ENCODE data around the gene ZNF14.
"Not testable (repeated sequence)": the region's sequence is repeated elsewhere in the genome, so short reads cannot be mapped to it uniquely, and the experiment has no call there.

The ZNF14 gene

DNA sequence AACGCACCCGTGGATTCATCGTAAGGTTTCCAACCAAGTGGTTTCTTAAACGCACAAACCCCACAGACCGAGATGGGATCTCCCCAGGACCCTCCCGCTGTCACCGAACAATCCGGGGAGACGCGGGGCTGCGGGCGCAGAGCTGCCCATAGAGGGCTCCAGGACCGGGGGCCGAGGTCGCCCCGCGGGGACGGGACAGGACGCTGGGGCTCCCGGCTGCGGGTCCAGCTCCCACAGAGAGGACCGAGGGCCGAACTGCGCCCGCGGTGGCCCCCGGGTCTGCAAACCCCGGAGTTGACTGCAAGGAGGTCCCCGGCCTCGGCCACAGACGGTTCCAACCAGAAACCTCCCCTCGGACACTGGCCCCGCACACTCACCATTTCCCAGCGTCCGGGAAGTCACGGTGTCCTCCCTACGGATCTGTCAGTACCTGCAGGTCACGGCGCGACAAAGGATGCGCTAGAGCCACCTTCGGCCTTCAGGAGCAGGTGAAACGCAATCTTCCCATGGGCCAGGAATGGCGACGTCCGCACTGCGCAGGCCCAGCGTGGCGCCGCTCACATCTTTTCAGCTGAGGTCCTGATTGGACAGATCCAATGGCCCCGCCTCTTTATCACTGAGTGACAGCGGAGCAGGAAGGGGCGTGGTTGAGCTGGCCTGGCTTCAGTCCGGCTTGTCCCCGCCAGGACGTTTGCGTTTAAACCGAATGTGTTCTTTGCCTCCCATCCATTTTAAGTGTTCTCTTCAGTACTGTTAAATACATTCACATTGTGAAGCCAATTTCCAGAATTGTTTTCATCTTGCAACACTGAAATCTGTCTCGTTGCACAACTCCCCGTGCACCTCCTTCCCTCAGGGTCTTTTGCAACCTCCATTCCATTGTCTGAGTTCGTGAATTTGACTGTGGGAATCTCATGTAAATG, at the start of gene ZNF14:
TSS of gene ZNF14 (minus strand) at position 534 of the 923 bp plus-strand sequence. CDS start at position 380, 154 bp downstream.
- TF ChIP-seq, protein P1, sequence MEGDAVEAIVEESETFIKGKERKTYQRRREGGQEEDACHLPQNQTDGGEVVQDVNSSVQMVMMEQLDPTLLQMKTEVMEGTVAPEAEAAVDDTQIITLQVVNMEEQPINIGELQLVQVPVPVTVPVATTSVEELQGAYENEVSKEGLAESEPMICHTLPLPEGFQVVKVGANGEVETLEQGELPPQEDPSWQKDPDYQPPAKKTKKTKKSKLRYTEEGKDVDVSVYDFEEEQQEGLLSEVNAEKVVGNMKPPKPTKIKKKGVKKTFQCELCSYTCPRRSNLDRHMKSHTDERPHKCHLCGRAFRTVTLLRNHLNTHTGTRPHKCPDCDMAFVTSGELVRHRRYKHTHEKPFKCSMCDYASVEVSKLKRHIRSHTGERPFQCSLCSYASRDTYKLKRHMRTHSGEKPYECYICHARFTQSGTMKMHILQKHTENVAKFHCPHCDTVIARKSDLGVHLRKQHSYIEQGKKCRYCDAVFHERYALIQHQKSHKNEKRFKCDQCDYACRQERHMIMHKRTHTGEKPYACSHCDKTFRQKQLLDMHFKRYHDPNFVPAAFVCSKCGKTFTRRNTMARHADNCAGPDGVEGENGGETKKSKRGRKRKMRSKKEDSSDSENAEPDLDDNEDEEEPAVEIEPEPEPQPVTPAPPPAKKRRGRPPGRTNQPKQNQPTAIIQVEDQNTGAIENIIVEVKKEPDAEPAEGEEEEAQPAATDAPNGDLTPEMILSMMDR (IDR thresholded peaks at IDR 0.05; ENCODE audit: borderline replicate concordance, control extremely low read depth, extremely low read depth, insufficient read depth, missing control alignments), result peak; percentile 26
- in situ Hi-C loops (cut with MboI; ENCODE audit: low sequenced_read_pairs, unreplicated experiment), result no loop called here
- peak; percentile 99 for DNase-seq (ENCODE audit: low spot score)

DNA sequence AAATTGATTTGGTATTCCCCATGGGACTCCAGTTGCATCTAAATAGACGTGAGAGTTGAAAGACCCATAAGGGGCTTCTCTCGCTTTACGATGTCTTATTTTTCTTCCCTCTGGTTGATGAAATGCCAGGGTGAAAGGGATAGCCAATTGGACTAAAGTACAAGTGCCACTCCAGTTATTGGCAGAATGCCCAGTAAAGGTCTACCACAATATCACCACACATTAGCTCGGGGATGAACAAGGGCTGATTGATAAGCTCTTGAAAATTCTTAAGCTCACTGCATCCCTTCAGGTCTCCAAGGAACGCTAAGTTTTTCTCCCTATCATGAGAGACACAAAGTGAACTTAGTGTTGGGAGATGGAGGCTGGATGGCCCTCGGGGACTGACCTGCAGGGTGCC, 48.9 kb upstream of the ZNF14 start:
- in situ Hi-C loops (cut with MboI; ENCODE audit: low sequenced_read_pairs, unreplicated experiment); DNase-seq (ENCODE audit: low spot score): not testable (repeated sequence)

DNA sequence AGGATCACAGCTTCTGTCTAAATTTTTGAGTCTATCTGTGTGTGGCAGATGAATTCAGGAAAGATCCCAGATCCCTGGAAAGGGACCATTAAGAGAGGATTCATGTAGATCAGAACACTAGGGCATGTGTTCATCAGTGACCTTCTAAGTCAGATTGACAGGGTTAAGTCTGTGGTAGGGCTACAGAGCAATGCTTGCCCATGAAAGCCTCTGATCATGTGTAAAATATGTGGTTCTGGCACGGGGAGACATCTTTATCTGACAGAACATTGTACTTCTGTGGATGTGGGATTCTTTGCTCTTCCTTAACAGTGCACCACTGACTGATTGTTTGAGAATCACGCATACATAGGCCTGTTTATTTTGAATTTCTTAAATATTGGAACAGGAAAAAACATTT, 45.8 kb upstream of the ZNF14 start:
- TF ChIP-seq, protein P1 (IDR thresholded peaks at IDR 0.05; ENCODE audit: borderline replicate concordance, control extremely low read depth, extremely low read depth, insufficient read depth, missing control alignments), result no peak
- in situ Hi-C loops (cut with MboI; ENCODE audit: low sequenced_read_pairs, unreplicated experiment), result no loop called here
- DNase-seq (ENCODE audit: low spot score), result no peak

GRCh38 chr19:19777692-19778091, 44.8 kb upstream of the ZNF14 start:
- in situ Hi-C loops (cut with MboI; ENCODE audit: low sequenced_read_pairs, unreplicated experiment), result no loop called here
- no peak for DNase-seq (ENCODE audit: low spot score)
- TF ChIP-seq, protein P1 (IDR thresholded peaks at IDR 0.05; ENCODE audit: borderline replicate concordance, control extremely low read depth, extremely low read depth, insufficient read depth, missing control alignments), result no peak

- TF ChIP-seq, protein P1 (IDR thresholded peaks at IDR 0.05; ENCODE audit: borderline replicate concordance, control extremely low read depth, extremely low read depth, insufficient read depth, missing control alignments), result no peak
- peak; percentile 94 for DNase-seq (ENCODE audit: low spot score)
- in situ Hi-C loops (cut with MboI; ENCODE audit: low sequenced_read_pairs, unreplicated experiment), result no loop called here
These were observed 43.5 kb upstream of the ZNF14 start for GRCh38 chr19:19776206-19777008.

GRCh38 chr19:19775891-19776205, 42.9 kb upstream of the ZNF14 start:
- DNase-seq (ENCODE audit: low spot score), result no peak
- in situ Hi-C loops (cut with MboI; ENCODE audit: low sequenced_read_pairs, unreplicated experiment), result no loop called here
- TF ChIP-seq, protein P1 (IDR thresholded peaks at IDR 0.05; ENCODE audit: borderline replicate concordance, control extremely low read depth, extremely low read depth, insufficient read depth, missing control alignments), result no peak

Data from GM13976 (cell line).